H1 (cell line): ENCODE results near the gene HTR2B. TPM values are rescaled to one million over a fixed set of nuclear protein-coding genes. Genes with fewer than 3 reads are reported as not detected.

Source experiments
- CTCF ChIA-PET: fragments of 300-600 bp; sonication (Branson Sonifier 250); formaldehyde crosslinking; loops from one replicate; lab custom pipeline; 2021; ENCODE audit not compliant: partially characterized antibody; lab: Charles Lee
- POLR2A ChIA-PET: fragments of 300-600 bp; sonication (Branson Sonifier 250); formaldehyde crosslinking; loops from one replicate; lab custom pipeline; 2021; ENCODE audit warnings: inconsistent platforms; ENCODE audit not compliant: partially characterized antibody; lab: Charles Lee
- DNase-seq, 2 experiments: peaks; one replicate each; pipeline versions ENCODE4 v3.0.0 to v3.0.0-alpha.2; 2010 to 2022; ENCODE audit warnings: low spot score in 2 of 2, low read depth in 1 of 2, mixed read lengths in 1 of 2
- FAIRE-seq: peaks from 2 replicates; lab custom pipeline; 2011; peaks lifted over from hg19 to GRCh38; lab: Jason Lieb, UNC
- H2AFZ ChIP-seq: 2 replicates; pipeline ENCODE4 v1.8.1; 2012; ENCODE audit warnings: low read length, inconsistent platforms
- H2AK5ac ChIP-seq: 2 replicates; pipeline ENCODE4 v1.6.1; 2013; ENCODE audit warnings: low read depth, low read length
- H2BK120ac ChIP-seq: replicated peaks from 2 replicates; pipeline ENCODE3; 2013; ENCODE audit warnings: low read depth, low read length, inconsistent platforms
- H2BK12ac ChIP-seq: 2 replicates; pipeline ENCODE4 v1.6.1; 2013; ENCODE audit warnings: low read depth, low read length
- H2BK15ac ChIP-seq: 2 replicates; pipeline ENCODE4 v1.6.1; 2013; ENCODE audit warnings: low read length
- H2BK20ac ChIP-seq: 2 replicates; pipeline ENCODE4 v1.6.1; 2013; ENCODE audit warnings: low read length
- H2BK5ac ChIP-seq: 2 replicates; pipeline ENCODE4 v1.6.1; 2013; ENCODE audit warnings: low read depth, low read length
- H3K14ac ChIP-seq: 2 replicates; pipeline ENCODE4 v1.6.1; 2013; ENCODE audit warnings: inconsistent platforms; ENCODE audit not compliant: insufficient read length
- H3K18ac ChIP-seq: 2 replicates; pipeline ENCODE4 v1.6.1; 2013; ENCODE audit warnings: low read length; ENCODE audit errors: extremely low read depth
- H3K23ac ChIP-seq: 2 replicates; pipeline ENCODE4 v1.6.1; 2013; ENCODE audit warnings: inconsistent platforms; ENCODE audit not compliant: insufficient read length
- H3K23me2 ChIP-seq: 2 replicates; pipeline ENCODE4 v1.6.1; 2013; ENCODE audit warnings: low read depth, low read length
- H3K27ac ChIP-seq: 2 replicates; pipeline ENCODE4 v1.6.1; 2011; ENCODE audit warnings: low read depth, low read length, inconsistent platforms
- H3K27me3 ChIP-seq, 4 experiments: replicated peaks in 1 of 4; 1 replicate in 1 of 4; 2 replicates in 3 of 4; pipeline versions ENCODE4 v1.6.1 to v1.8.1; 2011 to 2013; ENCODE audit warnings: low read length in 3 of 4, mild to moderate bottlenecking in 3 of 4, inconsistent platforms in 2 of 4, mixed read lengths in 2 of 4, moderate library complexity in 1 of 4; ENCODE audit not compliant: control insufficient read depth in 3 of 4, insufficient read depth in 3 of 4; ENCODE audit errors: extremely low read depth in 1 of 4
- H3K36me3 ChIP-seq, 4 experiments: 2 replicates each; pipeline versions ENCODE4 v1.6.1 to v1.8.1; 2011 to 2013; ENCODE audit warnings: mild to moderate bottlenecking in 4 of 4, low read length in 3 of 4, moderate library complexity in 2 of 4, control low read depth in 1 of 4, inconsistent platforms in 1 of 4; ENCODE audit not compliant: insufficient read depth in 4 of 4, control insufficient read depth in 2 of 4
- H3K4ac ChIP-seq: replicated peaks from 2 replicates; pipeline ENCODE3; 2013; ENCODE audit warnings: low read length, low read depth, mixed read lengths, inconsistent platforms; ENCODE audit not compliant: insufficient read length
- H3K4me1 ChIP-seq, 4 experiments: replicated peaks in 1 of 4; 1 replicate in 1 of 4; 2 replicates in 3 of 4; pipeline versions ENCODE4 v1.6.1 to v1.8.1; 2011 to 2013; ENCODE audit warnings: low read length in 3 of 4, inconsistent platforms in 2 of 4, mixed read lengths in 1 of 4; ENCODE audit not compliant: insufficient read depth in 4 of 4, control insufficient read depth in 3 of 4
- H3K4me2 ChIP-seq, 2 experiments: 2 replicates each; pipeline versions ENCODE4 v1.6.1 to v1.8.1; 2011 to 2013; ENCODE audit warnings: low read depth in 2 of 2, low read length in 2 of 2, control low read depth in 1 of 2, inconsistent platforms in 1 of 2, mild to moderate bottlenecking in 1 of 2; ENCODE audit not compliant: insufficient read depth in 1 of 2
- H3K4me3 ChIP-seq, 4 experiments: fragments of 200-600, 300-600 bp in 1 of 4; sonication (generic), shearing (Covaris generic), sonication (Bioruptor Twin) in 1 of 4; 2 replicates each; pipeline versions ENCODE4 v1.5.1 to v1.8.1; 2011 to 2016; ENCODE audit warnings: low read length in 4 of 4, low read depth in 3 of 4, control low read depth in 2 of 4, inconsistent platforms in 2 of 4, mild to moderate bottlenecking in 2 of 4, mixed read lengths in 1 of 4, moderate library complexity in 1 of 4; ENCODE audit not compliant: insufficient read depth in 2 of 4; ENCODE audit errors: extremely low read depth in 1 of 4
- H3K56ac ChIP-seq: replicated peaks from 2 replicates; pipeline ENCODE3; 2013; ENCODE audit warnings: low read depth, mild to moderate bottlenecking, mixed read lengths, low read length, inconsistent platforms; ENCODE audit not compliant: insufficient read length
- H3K79me1 ChIP-seq: 2 replicates; pipeline ENCODE4 v1.6.1; 2013; ENCODE audit warnings: low read depth, low read length, control low read depth
- H3K79me2 ChIP-seq, 2 experiments: 2 replicates each; pipeline versions ENCODE4 v1.6.1 to v1.8.1; 2012 to 2013; ENCODE audit warnings: low read length in 2 of 2, mild to moderate bottlenecking in 2 of 2, inconsistent platforms in 1 of 2; ENCODE audit not compliant: insufficient read depth in 2 of 2, control insufficient read depth in 1 of 2
- H3K9ac ChIP-seq, 4 experiments: replicated peaks in 1 of 4; 1 replicate in 1 of 4; 2 replicates in 3 of 4; pipeline versions ENCODE4 v1.6.1 to v1.8.1; 2011 to 2013; ENCODE audit warnings: low read depth in 3 of 4, low read length in 3 of 4, control low read depth in 2 of 4, mild to moderate bottlenecking in 2 of 4, moderate library complexity in 2 of 4, inconsistent platforms in 1 of 4; ENCODE audit errors: extremely low read depth in 1 of 4
- H3K9me3 ChIP-seq, 2 experiments: 2 replicates each; pipeline versions ENCODE4 v1.6.1 to v1.8.1; 2012 to 2013; ENCODE audit warnings: mild to moderate bottlenecking in 2 of 2, moderate library complexity in 2 of 2, control low read depth in 1 of 2, inconsistent platforms in 1 of 2, low read depth in 1 of 2, low read length in 1 of 2, mixed read lengths in 1 of 2; ENCODE audit not compliant: insufficient read depth in 2 of 2
- H4K20me1 ChIP-seq, 2 experiments: replicated peaks in 1 of 2; 2 replicates each; pipeline versions ENCODE3 to v1.8.1; 2011 to 2013; ENCODE audit warnings: inconsistent platforms in 2 of 2, low read length in 2 of 2, mild to moderate bottlenecking in 1 of 2; ENCODE audit not compliant: insufficient read depth in 2 of 2, control insufficient read depth in 1 of 2
- H4K5ac ChIP-seq: 2 replicates; pipeline ENCODE4 v1.6.1; 2013; ENCODE audit warnings: low read length, low read depth, mixed read lengths, inconsistent platforms; ENCODE audit not compliant: insufficient read length
- H4K8ac ChIP-seq: 2 replicates; pipeline ENCODE4 v1.8.0; 2013; ENCODE audit warnings: mild to moderate bottlenecking, moderate library complexity, low read length, inconsistent platforms; ENCODE audit not compliant: insufficient read depth; ENCODE audit errors: extremely low read depth
- H4K91ac ChIP-seq: replicated peaks from 2 replicates; pipeline ENCODE3; 2013; ENCODE audit warnings: low read length, mixed read lengths, inconsistent platforms; ENCODE audit not compliant: insufficient read length
- BCL11A ChIP-seq, 2 experiments: IDR thresholded peaks; one replicate each; pipeline ENCODE4 v1.6.1; 2011; ENCODE audit warnings: low read depth in 2 of 2, low read length in 2 of 2, mild to moderate bottlenecking in 2 of 2
- CHD1 ChIP-seq: IDR thresholded peaks from 2 replicates; pipeline ENCODE4 v1.6.1; 2012; ENCODE audit warnings: low read depth, low read length, improper control_type of control experiment
- CTBP2 ChIP-seq: IDR thresholded peaks from 2 replicates; pipeline ENCODE4 v1.7.0; 2011; ENCODE audit warnings: borderline replicate concordance, mild to moderate bottlenecking, moderate library complexity, mixed read lengths, low read length; ENCODE audit not compliant: insufficient read depth, insufficient read length
- JUND ChIP-seq: IDR thresholded peaks from 2 replicates; pipeline ENCODE4 v1.6.1; 2011; ENCODE audit warnings: mild to moderate bottlenecking, improper control_type of control experiment, low read length
- SP2 ChIP-seq: IDR thresholded peaks from 2 replicates; pipeline ENCODE4 v1.6.1; 2012; ENCODE audit warnings: mild to moderate bottlenecking, low read length, inconsistent platforms
- TBP ChIP-seq: IDR thresholded peaks from 2 replicates; pipeline ENCODE4 v1.6.1; 2011; ENCODE audit warnings: low read depth, low read length, improper control_type of control experiment
- TEAD4 ChIP-seq: IDR thresholded peaks from 2 replicates; pipeline ENCODE4 v1.6.1; 2012; ENCODE audit warnings: low read depth, low read length, inconsistent platforms, mixed read lengths
- YY1 ChIP-seq: IDR thresholded peaks from 2 replicates; pipeline ENCODE4 v1.6.1; 2011; ENCODE audit warnings: low read depth, mild to moderate bottlenecking, low read length
- ZNF274 ChIP-seq: IDR thresholded peaks from 2 replicates; pipeline ENCODE4 v1.7.0; 2012; ENCODE audit warnings: low read length, borderline replicate concordance; ENCODE audit errors: extremely low read depth
- WGBS, 2 experiments: shearing (Covaris generic) in 1 of 2; methylation state at CpG; one replicate each; pipeline versions ENCODE4 v1.1.6 to v1.1.7; 2013 to 2015; ENCODE audit warnings: low lambda C conversion rate in 2 of 2, mixed read lengths in 2 of 2, inconsistent platforms in 1 of 2, low coverage in 1 of 2, missing lambda C conversion rate in 1 of 2; ENCODE audit not compliant: insufficient replicate concordance in 2 of 2, insufficient coverage in 1 of 2, insufficient read length in 1 of 2; ENCODE audit errors: extremely low coverage in 1 of 2, missing lambda C conversion rate in 1 of 2; 5-methylcytosine and 5-hydroxymethylcytosine counted together
- polyA plus RNA-seq, 7 experiments: library from polyadenylated mRNA; depleted of rRNA in 3 of 7; stranded (reverse) in 5 of 7; unstranded in 2 of 7; fragments of >200 nt in 5 of 7; fragments of 200-250 nt in 2 of 7; gene quantifications; 1 replicate in 5 of 7; 2 replicates in 1 of 7; 4 replicates in 1 of 7; pipeline versions ENCODE4 v1.2.1 to v1.2.3, GENCODE V29; 2011 to 2013; ENCODE audit warnings: missing spikeins in 2 of 7, mixed read lengths in 2 of 7
- total RNA-seq: library from RNA; stranded (reverse); fragmentation: NEBNext Ultra II Directional; extraction: Animal tissue kit (Norgen Biotek cat#: 25700); gene quantifications from 2 replicates; pipeline ENCODE4 v1.2.1, GENCODE V29; 2021
- TF ChIP-seq, protein P1 (sequence below): IDR thresholded peaks from 2 replicates; pipeline ENCODE4 v1.6.1; 2011; ENCODE audit warnings: low read depth, mild to moderate bottlenecking, low read length; ENCODE audit not compliant: insufficient read depth
- TF ChIP-seq, protein P2 (sequence below): IDR thresholded peaks from 2 replicates; pipeline ENCODE4 v1.6.1; 2012; ENCODE audit warnings: inconsistent platforms

Gene HTR2B
- total and polyA plus RNA-seq, 2 of the 8 experiments (the other 6 are each of a cell fraction or from before 2014, with no cell fraction given): not detected

DNA sequence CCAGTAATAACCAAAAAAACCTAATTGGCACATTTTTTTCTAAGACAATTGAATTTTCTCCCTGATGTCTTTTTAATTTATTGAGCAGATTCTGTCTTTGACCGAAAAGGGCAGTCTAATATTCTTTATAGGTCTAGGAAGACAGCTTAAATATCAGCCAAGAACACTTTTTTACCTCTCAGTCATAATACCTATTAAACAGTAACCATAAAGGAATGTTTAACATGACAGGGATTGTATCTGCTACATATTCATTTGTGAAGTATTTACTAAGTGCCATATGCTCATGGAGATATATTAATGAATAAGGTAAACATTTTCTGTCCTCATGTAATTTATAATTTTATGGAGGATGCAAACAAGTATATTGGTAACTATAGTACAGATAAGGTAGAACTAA is 3.1 kb upstream of the HTR2B start:
- no peak overlapping the region for H3K9ac ChIP-seq
- H3K4me1 ChIP-seq: peaks cover 0 to 11% (median 5%) of the 10 kb centered on the region in 4 experiments; a peak in 3 of 7 replicates
- H3K36me3 ChIP-seq: no peaks in the 10 kb centered on the region
- H3K9me3 ChIP-seq: no peaks in the 10 kb centered on the region
- no peak overlapping the region for H2BK12ac ChIP-seq
- H3K4me2 ChIP-seq: no peak overlapping the region
- peaks cover 0 to 1% of the 10 kb centered on the region in 2 experiments for H4K20me1 ChIP-seq
- no peak overlapping the region for H2BK120ac ChIP-seq
- H2BK15ac ChIP-seq: no peak overlapping the region
- CTCF ChIA-PET: interaction anchor here (1.1 to 2.8 kb wide), 3 partner anchors 16 to 100 kb away, joined by 3 to 14 read pairs (median 8); no protein-coding TSS in a partner anchor
- no peak overlapping the region for H3K14ac ChIP-seq
- H3K56ac ChIP-seq: no peak overlapping the region
- H2AFZ ChIP-seq: no peak overlapping the region
- no peak overlapping the region for H3K18ac ChIP-seq
- no peak overlapping the region for H3K27ac ChIP-seq
- peaks cover 0 to 10% of the 10 kb centered on the region in 2 experiments; a peak in 1 of 4 replicates for H3K79me2 ChIP-seq
- DNase-seq: no peak
- no peak overlapping the region for H4K5ac ChIP-seq
- H3K79me1 ChIP-seq: no peaks in the 10 kb centered on the region
- H2BK5ac ChIP-seq: no peak overlapping the region
- H3K4ac ChIP-seq: no peak overlapping the region
- POLR2A ChIA-PET: interaction anchor here (0.8 to 1.6 kb wide), 4 partner anchors 8 to 24 kb away, joined by 3 to 5 read pairs (median 4); no protein-coding TSS in a partner anchor
- H2AK5ac ChIP-seq: no peak overlapping the region
- no peak overlapping the region for H4K8ac ChIP-seq
- TF ChIP-seq JUND: no peak
- TF ChIP-seq TEAD4: no peak
- TF ChIP-seq BCL11A (IDR thresholded peaks at IDR 0.05; ENCODE audit: low read depth in 2 of 2, low read length in 2 of 2): no peak
- TF ChIP-seq CTBP2: no peak
- TF ChIP-seq SP2: no peak
- TF ChIP-seq, protein P1, sequence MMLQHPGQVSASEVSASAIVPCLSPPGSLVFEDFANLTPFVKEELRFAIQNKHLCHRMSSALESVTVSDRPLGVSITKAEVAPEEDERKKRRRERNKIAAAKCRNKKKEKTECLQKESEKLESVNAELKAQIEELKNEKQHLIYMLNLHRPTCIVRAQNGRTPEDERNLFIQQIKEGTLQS: no peak
- no peak for TF ChIP-seq TBP
- no peak for TF ChIP-seq ZNF274
- no peak for TF ChIP-seq YY1
- TF ChIP-seq, protein P2, sequence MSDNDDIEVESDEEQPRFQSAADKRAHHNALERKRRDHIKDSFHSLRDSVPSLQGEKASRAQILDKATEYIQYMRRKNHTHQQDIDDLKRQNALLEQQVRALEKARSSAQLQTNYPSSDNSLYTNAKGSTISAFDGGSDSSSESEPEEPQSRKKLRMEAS: no peak
- TF ChIP-seq CHD1: no peak
- H4K91ac ChIP-seq: no peak overlapping the region
- no peak overlapping the region for H3K23ac ChIP-seq
- WGBS, 2 experiments: 95% methylated on average over 1 of the region's 1 CpG; no CpG with 5 or more reads in 1 of the 2 experiments
- H2BK20ac ChIP-seq: no peak overlapping the region
- no peaks in the 10 kb centered on the region for H3K23me2 ChIP-seq
- FAIRE-seq: no peak
- H3K27me3 ChIP-seq: no peaks in the 10 kb centered on the region
- H3K4me3 ChIP-seq: no peak overlapping the region
